Activated CD4-positive, alpha-beta T cell treated with anti-CD3 and anti-CD28 coated beads for 4 hours (primary cell): ENCODE results near the gene TUBG1.
A peak's percentile ranks its signal among the peaks of the same experiment; 100 is the strongest.
"Not testable (repeated sequence)": the region's sequence is repeated elsewhere in the genome, so short reads cannot be mapped to it uniquely, and the experiment has no call there.

Experiments
- DNase-seq, 2 donors: peaks; one replicate each; pipeline ENCODE4 v3.0.0-alpha.2; 2020

TUBG1 gene

DNA sequence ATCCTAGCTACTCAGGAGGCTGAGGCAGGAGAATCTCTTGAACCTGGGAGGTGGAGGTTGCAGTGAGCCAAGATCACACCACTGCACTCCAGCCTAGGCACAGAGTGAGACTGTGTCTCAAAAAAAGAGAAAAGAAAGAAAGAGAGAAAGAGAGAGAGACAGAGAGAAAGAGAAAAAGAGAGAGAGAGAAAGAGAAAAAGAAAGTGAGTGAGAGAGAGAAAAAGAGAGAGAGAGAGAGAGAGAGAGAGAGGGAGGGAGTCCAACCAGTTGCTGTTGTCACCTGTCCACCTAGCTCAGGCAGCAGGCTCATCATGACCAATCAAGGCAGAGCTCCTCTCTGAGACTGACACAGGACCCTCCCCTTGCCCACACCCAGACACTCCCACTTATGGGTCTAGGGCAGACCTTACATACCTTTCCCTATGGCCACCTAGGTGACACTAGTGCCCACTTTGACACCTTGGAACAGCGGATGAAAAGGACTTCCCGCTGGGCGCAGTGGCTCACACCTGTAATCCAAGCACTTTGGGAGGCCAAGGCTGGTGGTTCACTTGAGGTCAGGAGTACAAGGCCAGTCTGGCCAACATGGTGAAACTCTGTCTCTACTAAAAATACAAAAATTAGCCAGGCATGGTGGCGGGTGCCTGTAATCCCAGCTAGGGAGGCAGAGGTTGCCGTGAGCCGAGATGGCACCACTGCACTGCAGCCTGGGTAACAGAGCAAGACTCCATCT lies 17.7 kb downstream of the TUBG1 start:
- not testable (repeated sequence) for DNase-seq

DNA sequence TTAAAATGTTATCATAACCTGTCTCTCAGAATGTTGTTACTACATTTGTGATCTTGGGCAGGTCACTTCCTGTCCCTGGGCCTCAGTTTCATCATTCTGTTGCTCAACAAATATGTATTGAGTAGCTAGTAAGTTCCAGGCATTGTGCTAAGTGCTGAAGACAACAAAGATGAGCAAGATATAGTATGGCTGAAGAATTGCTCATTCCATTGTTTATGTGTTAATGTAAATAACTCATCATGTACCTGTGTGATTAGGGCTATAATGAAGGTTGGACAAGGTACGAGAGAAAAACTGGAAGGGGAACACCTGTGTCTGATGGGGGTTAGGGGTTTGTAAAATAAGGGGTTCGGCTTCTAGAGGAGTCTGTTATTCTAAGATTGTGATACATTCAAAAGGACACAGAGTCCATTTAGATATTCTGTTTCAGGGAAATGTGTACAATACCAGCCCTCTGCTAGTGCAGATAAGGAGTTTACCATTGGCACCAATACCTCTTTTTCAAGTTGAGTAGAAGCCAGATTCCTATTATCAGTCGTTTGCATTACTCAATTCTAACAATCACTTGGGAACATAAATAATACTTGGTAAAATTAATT lies 20.0 kb downstream of the TUBG1 start:
- DNase-seq = no peak

DNA sequence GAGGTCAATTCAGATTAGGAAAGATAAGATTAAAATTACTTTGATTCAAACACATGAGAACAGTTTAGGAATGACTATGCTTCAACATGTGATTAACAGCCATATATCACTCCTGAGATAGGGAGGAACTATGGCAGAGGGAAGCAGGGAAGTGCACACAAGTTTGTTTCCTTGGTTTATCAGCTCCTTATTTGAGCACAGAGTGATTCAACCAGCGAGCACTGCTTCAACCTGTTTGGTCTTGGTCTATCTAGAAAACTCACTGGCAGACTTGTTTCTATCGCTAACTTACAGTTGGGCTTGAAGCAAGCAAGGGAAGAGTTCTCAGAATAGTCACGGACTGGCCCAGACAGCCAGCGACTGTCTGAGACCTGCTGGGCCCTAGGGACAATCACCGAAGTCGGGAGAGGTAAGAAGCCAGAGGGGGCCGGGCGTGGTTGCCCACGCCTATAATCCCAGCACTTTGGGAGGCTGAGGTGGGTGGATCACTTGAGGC lies 23.5 kb downstream of the TUBG1 start:
- DNase-seq = no peak

DNA sequence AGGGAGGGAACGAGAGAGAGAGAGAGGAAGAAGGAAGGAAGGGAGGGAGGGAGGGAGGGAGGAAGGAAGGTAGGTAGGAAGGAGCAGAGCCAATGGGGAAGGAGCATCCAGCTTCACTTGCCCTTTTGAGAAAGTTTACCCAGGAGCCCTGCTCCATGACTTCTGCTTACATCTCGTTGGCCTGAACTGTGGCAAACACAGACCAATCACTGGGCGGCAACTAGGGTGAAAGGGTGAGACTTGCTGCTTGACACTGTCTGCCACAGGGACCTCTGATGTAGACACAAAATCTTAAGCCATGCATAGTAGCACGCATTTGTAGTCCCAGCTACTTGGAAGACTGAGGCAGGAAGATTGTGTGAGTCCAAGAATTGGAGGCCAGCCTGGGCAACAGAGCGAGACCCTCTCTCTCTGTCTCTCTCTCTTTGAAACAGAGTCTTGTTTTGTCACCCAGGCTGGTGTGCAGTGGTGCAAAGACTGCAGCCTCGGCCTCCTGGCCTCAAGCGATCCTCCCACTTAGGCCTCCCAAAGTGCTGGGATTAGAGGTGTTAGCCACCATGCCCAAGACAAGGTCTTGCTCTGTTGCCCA lies 30.1 kb downstream of the TUBG1 start:
- DNase-seq = no peak

DNA sequence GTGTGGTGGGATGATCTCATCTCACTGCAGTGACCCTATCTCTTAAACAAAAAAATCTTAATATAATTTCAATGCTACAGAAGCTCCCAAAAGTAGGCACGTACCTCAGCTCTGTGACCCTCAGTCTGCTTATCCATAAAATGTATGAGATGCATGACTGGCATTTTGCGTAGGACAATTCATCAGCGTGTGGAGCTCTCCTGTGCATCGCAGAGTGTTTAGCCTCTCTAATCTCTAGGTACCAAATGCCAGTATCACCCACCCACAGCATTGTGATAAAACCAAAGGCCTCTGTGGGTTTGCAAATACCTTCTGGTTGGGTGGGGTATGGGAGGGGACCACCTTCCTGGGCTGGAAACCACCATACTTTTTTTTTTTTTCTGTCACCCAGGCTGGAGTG lies 30.6 kb downstream of the TUBG1 start:
- no peak for DNase-seq

DNA sequence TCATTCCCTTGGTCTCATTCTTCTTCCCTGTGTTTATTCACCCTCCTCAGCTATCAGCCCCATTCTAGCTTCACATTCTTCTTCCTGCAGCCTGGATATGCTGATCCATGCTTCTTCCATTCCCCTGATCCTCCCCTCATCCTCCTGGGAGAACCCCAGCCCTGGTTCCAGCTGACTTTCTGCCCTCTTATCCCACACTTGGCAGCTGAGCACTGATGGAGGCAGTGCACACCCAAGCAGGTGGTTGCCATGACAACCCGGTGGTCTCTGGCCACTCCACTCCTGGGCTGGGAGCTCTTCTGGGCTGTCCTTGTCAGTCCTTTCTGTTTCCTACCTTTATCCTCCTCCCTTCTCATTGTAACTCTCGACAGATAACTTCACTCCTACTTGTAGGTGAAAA lies 32.9 kb downstream of the TUBG1 start:
- DNase-seq = no peak

DNA sequence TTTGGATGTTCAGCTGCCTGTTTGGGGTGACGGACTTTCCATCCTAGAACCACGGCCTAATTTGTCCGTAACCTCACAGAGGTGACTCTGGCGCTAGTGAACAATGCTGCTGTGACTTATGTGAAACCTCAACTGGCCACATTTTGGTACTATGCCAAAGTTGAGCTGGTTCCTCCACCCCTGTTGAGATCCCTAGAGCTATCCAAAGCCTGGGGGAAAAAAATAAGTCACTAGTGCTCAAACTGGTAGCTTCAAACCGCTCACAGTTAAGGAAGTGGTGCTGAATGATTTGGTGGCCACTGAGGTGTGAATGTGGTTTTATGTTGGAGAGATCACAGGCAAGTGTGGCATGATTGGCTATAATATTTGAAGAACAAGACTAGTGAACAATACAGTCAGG lies 38.3 kb downstream of the TUBG1 start:
- DNase-seq = no peak

DNA sequence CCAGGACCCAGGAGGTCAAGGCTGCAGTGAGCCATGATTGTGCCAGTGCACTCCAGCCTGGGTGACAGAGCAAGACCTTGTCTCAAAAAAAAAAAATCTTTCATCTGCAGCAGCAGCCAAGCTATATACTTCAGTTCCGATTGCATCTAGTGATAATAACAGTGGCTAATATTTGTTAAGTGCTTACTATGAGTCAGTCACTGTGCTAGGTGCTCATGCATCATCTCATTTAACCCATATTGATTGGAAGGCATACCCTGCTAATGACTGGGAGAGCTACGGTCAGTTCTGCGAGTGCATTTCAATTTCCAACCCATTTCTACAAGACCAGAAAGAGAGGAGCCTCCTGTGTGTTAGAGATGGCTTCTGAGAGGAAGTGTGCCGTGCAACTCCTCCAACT lies 41.9 kb downstream of the TUBG1 start:
- no peak for DNase-seq

DNA sequence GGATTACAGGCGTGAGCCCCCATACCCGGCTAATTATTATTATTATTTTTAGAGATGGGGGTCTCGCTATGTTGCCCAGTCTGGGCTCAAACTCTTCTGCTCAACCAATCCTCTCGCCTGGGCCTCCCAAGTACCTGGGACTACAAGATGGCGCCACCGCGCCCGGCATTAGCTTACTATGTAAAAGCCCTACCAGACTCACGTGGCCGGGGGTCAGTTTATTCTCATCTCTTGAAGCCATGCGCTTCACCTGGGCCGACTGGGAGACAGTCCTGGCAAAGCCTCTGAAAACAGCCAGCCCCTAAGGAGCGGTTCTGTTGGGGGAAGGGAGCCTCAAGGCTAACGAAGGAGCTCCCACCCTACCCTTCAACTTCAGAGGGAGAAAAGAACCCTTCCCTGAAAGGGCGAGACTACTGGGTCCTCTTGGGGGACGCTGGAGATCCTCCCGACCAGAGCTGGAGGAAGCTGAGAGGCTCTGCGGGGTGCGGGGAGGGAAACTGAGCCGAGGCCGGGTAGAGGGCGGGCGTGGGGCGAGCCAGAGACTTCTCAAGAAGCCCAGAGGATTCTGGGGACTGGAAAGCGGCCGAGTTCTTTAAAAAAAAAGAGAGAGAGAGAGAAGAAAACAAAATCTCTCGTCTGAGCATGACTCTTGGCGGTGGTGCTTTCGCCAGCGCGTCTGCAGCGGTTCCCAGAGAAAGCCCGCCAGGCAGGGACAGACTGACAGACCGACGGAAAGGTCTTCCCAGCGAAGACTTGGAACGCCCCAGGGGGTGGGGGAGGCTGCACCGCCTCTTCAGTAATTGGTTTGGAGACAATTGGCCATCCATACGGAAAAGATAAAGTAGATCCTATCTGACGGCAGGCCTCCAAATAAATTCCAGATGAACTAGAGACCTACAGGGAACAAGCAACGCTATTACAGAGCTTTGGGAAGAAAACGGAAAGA lies 44.0 kb downstream of the TUBG1 start:
- no peak for DNase-seq

DNA sequence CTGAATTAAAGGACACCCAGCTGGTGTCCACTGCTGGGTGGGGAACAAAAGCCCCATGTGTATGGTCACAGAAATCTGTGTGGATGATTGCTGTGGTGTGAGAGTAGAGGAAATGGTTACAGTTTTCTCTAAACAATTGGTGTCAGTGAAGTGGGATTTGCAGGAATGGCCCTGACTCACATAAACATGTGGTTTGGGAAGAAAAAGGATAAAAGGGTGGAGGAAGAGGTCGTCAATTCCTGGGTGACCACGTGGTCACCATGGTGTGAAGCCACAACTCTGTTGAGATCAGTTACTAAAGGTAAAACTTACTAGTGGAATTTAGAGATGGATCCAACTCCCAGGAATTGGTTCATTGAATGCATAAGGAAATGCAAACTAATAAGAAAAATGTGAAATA lies 46.0 kb downstream of the TUBG1 start:
- DNase-seq = no peak

DNA sequence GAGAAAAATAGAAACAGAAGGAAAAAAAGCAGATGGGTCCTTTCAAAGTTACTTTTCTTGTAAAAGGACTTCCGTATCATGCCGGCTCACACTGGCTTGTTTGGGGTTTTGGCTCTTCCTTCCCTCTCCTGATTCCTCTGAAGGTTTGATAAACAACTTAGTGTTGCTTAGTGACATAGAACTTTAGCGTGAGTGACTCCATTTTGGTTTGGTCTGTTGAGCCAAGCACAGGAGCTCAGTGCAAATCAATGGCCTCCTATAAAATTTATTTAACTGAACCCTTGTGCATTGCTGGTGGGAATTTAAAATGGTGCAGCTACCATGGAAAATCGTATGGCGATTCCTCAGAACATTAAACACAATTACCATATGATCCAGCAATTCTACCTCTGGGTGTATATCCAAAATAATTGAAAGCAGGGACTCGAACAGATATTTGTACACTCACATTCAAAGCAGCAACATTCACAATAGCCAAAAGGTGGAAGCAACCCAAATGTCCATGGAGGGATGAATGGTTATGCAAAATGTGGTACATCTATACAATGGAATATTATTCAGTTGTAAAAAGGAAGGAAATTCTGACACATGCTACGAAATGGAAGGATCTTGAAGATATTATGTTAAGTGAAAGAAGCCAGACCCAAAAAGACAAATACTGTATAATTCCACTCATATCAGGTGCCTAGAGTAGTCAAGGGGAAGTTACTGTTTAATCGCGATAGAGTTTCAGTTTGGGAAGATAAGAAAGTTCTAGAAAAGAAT lies 48.5 kb downstream of the TUBG1 start:
- no peak for DNase-seq

DNA sequence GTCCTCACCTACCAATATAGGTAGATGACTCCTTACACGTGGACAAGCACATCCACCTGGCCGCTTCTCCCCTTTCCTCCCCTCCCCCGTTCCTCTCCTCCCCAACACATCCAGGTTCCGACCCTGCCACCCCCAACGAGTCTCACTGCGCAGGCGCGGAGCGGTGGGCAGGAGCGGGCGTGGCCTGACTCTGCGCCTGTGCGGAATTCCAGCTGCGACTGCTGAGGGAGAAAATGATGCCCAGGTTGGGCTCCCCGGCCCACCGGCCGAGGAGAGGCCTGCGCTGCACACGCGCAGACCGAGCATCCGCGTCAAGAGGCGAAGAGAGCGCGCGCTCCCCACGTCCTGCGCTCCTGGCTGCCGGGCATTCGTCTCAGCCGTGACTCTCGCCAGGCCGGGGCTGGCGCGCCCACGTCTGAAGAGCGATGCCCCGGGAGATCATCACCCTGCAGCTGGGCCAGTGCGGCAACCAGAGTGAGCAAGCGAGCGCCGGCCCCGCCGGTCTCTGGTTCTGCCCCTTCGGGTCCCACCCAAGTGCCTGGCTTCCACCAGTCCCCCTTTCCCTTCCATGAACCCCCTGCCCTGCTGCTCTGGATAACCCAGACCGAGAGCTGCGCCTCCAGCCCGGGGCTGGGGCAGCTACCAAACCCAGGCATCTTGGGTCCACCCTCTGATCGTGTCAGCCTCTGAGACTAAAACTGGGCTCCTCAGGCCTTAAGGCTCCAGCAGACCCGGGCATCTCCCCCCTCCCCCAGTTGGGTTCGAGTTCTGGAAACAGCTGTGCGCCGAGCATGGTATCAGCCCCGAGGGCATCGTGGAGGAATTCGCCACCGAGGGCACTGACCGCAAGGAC lies 49.8 kb downstream of the TUBG1 start, which contains the start of gene TUBG2:
Gene TUBG2, plus strand, starts transcription at position 206 of the 853 bp plus-strand sequence. Its CDS starts 220 bp downstream, at position 426.
- peak; percentile 76 to 79 for DNase-seq

DNA sequence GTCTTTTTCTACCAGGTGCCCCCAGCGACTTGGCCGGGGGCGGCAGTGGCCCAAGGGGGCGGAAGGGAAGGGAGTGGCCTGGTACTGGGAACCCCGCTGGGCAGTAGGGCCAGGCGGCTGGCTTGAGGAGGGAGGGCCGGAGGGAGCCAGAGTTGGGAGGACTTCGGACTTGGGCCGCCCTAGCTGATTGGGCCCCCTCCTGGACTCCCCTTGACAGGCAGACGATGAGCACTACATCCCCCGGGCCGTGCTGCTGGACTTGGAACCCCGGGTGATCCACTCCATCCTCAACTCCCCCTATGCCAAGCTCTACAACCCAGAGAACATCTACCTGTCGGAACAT lies 50.4 kb downstream of the TUBG1 start:
- not testable (repeated sequence) for DNase-seq

DNA sequence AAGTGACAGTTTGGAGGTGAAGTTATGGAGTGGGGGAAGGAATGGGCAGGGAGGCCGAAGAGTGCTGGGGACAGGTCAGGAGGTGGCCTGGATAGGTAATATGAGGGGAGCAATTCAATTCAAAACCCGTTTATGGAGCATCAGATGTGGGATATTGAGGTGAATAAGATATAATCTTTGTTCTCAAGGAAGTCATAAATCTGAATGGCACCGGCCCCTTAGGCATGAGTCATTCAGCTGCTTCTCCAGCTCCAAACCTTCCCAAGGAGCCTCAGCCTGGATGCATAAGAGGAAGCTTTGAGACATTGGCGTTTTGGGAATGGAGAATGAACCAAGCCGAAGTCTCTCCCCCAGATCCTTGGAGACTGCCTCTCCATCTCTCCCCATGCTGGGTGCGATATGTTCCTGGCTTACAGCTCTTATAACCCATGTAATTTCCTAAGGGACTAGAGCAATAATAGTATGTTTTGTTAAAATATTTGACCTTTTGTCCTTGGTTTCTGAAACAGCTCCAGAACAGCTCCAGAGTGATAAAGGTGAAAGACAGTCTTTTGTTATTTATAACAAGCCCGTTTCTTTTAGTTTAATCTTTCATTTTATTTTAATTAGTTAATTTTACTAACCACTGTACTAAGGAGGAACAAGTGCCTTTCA lies 51.3 kb downstream of the TUBG1 start:
- DNase-seq = no peak
